OCI-LY3 (cell line): ENCODE data around the gene TMEM123.

Experiments used
- EZH2phosphoT487 ChIP-seq: fragments of 200-600 bp; shearing (Covaris generic); IDR thresholded peaks from 2 replicates; pipeline ENCODE4 v1.6.1; 2018; ENCODE audit warnings: antibody characterized with exemption, mixed run types, low read depth
- TF ChIP-seq, protein P1 (sequence below): fragments of 200-600, 300-600 bp; sonication (generic); IDR thresholded peaks from 2 replicates; pipeline ENCODE4 v1.5.1; 2014; ENCODE audit warnings: antibody characterized with exemption, low read length, low read depth

- TF ChIP-seq EZH2phosphoT487, result no peak
- TF ChIP-seq, protein P1, sequence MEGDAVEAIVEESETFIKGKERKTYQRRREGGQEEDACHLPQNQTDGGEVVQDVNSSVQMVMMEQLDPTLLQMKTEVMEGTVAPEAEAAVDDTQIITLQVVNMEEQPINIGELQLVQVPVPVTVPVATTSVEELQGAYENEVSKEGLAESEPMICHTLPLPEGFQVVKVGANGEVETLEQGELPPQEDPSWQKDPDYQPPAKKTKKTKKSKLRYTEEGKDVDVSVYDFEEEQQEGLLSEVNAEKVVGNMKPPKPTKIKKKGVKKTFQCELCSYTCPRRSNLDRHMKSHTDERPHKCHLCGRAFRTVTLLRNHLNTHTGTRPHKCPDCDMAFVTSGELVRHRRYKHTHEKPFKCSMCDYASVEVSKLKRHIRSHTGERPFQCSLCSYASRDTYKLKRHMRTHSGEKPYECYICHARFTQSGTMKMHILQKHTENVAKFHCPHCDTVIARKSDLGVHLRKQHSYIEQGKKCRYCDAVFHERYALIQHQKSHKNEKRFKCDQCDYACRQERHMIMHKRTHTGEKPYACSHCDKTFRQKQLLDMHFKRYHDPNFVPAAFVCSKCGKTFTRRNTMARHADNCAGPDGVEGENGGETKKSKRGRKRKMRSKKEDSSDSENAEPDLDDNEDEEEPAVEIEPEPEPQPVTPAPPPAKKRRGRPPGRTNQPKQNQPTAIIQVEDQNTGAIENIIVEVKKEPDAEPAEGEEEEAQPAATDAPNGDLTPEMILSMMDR, result no peak
These were observed 5.4 kb downstream of the TMEM123 start for GRCh38 chr11:102447193-102447592.
